Astrocyte (in vitro differentiated cells and primary cell): Measurements from ENCODE around the gene CTSV.

Source experiments
- CTCF ChIP-seq: IDR thresholded peaks from 2 replicates; pipeline ENCODE4 v1.5.1; 2011; ENCODE audit warnings: low read depth, mild to moderate bottlenecking, inconsistent platforms, low read length, moderate library complexity; ENCODE audit not compliant: insufficient read depth
- EZH2 ChIP-seq: IDR thresholded peaks from 2 replicates; pipeline ENCODE4 v1.6.1; 2012; ENCODE audit warnings: mild to moderate bottlenecking, low read length, inconsistent platforms; ENCODE audit not compliant: insufficient read depth

- no peak for TF ChIP-seq CTCF
- no peak for TF ChIP-seq EZH2
These were observed 34.6 kb upstream of the CTSV start for GRCh38 chr9:97073506-97073905.
